Thoracic aorta (tissue), 2 donors: Measurements from ENCODE around the gene B9D2. TPM values are rescaled to one million over a fixed set of nuclear protein-coding genes. Genes with fewer than 3 reads are reported as not detected.

ENCODE experiments used
- ATAC-seq: fragments of 150-250 bp; one replicate; pipeline ENCODE4 v1.8.0; 2017; ENCODE audit warnings: low read depth; ENCODE audit not compliant: insufficient number of reproducible peaks, low FRiP score
- DNase-seq: peaks from one replicate; pipeline ENCODE4 v3.0.0-alpha.2; 2020; ENCODE audit warnings: low spot score
- H3K27ac ChIP-seq, 2 donors: fragments of 200-600 bp; sonication (generic); 1 replicate in 1 of 2; 2 replicates in 1 of 2; pipeline ENCODE4 v1.5.1; 2016; ENCODE audit warnings: mild to moderate bottlenecking in 2 of 2, moderate library complexity in 2 of 2
- H3K27me3 ChIP-seq: fragments of 200-600 bp; sonication (generic); replicated peaks from 2 replicates; pipeline ENCODE4 v1.6.0; 2016; ENCODE audit warnings: mild to moderate bottlenecking; ENCODE audit not compliant: insufficient read depth
- H3K36me3 ChIP-seq: fragments of 200-600 bp; sonication (generic); one replicate; pipeline ENCODE4 v1.5.1; 2016
- H3K4me1 ChIP-seq, 2 donors: fragments of 200-600 bp; sonication (generic); 1 replicate in 1 of 2; 2 replicates in 1 of 2; pipeline versions ENCODE4 v1.5.1 to v1.6.0; 2016; ENCODE audit warnings: low read depth in 2 of 2, mild to moderate bottlenecking in 1 of 2; ENCODE audit not compliant: control insufficient read depth in 1 of 2
- H3K4me3 ChIP-seq: fragments of 200-600 bp; sonication (generic); 2 replicates; pipeline ENCODE4 v1.5.1; 2016; ENCODE audit warnings: mild to moderate bottlenecking
- H3K9me3 ChIP-seq: fragments of 200-600 bp; sonication (generic); 2 replicates; pipeline ENCODE4 v1.5.1; 2016
- CTCF ChIP-seq: fragments of 200-600 bp; sonication (generic); IDR thresholded peaks from one replicate; pipeline ENCODE4 v1.5.1; 2019; ENCODE audit warnings: antibody characterized with exemption
- total RNA-seq, 2 donors: library from RNA; depleted of rRNA; stranded (reverse); fragments of >200 nt; gene quantifications; one replicate each; pipeline versions ENCODE4 v1.1.0 to v1.2.3, GENCODE V29; 2016

B9D2 gene
- total RNA-seq, 2 donors from 2014 or later: 1.2 to 4.0 TPM

- peak overlapping the region; percentile 96 to 99 for H3K27ac ChIP-seq
- no peaks in the 10 kb centered on the region for H3K9me3 ChIP-seq
- DNase-seq (no peak), ATAC-seq (no peak)
- peaks cover 18% of the 10 kb centered on the region for H3K36me3 ChIP-seq
- no peaks in the 10 kb centered on the region for H3K27me3 ChIP-seq
- TF ChIP-seq CTCF: no peak
- H3K4me1 ChIP-seq: peaks cover 35 to 47% of the 10 kb centered on the region in 2 donors
- H3K4me3 ChIP-seq: peak overlapping the region; percentile 46
These were observed 36.3 kb downstream of the B9D2 start for GRCh38 chr19:41327576-41328156.

- peaks cover 16% of the 10 kb centered on the region for H3K36me3 ChIP-seq
- H3K4me1 ChIP-seq: peaks cover 40 to 52% of the 10 kb centered on the region in 2 donors
- H3K9me3 ChIP-seq: no peaks in the 10 kb centered on the region
- DNase-seq (no peak), ATAC-seq (no peak)
- no peak for TF ChIP-seq CTCF
- peak overlapping the region; percentile 46 for H3K4me3 ChIP-seq
- no peaks in the 10 kb centered on the region for H3K27me3 ChIP-seq
- H3K27ac ChIP-seq: peak overlapping the region; percentile 96 to 99
These were observed 36.8 kb downstream of the B9D2 start for GRCh38 chr19:41327076-41327575.

GRCh38 chr19:41325947-41326706 lies 37.8 kb downstream of the B9D2 start:
- H3K27ac ChIP-seq: peak overlapping the region; percentile 96 to 99
- ATAC-seq: no peak
- no peak for DNase-seq
- H3K27me3 ChIP-seq: no peaks in the 10 kb centered on the region
- H3K9me3 ChIP-seq: no peaks in the 10 kb centered on the region
- H3K4me3 ChIP-seq: peak overlapping the region; percentile 57
- H3K4me1 ChIP-seq: peaks cover 41 to 59% of the 10 kb centered on the region in 2 donors
- no peak for TF ChIP-seq CTCF
- peaks cover 9% of the 10 kb centered on the region for H3K36me3 ChIP-seq

- Histone ChIP-seq H3K27ac (peak overlapping the region; percentile 96 to 99), H3K9me3 (no peaks in the 10 kb centered on the region), H3K27me3 (no peaks in the 10 kb centered on the region), H3K36me3 (peaks cover 13% of the 10 kb centered on the region), H3K4me3 (peak overlapping the region; percentile 57), H3K4me1 (peaks cover 41 to 59% of the 10 kb centered on the region in 2 donors)
- no peak for ATAC-seq
- no peak for DNase-seq
- TF ChIP-seq CTCF: no peak
These were observed 38.4 kb downstream of the B9D2 start for GRCh38 chr19:41325640-41325946.

- peaks cover 41 to 59% of the 10 kb centered on the region in 2 donors for H3K4me1 ChIP-seq
These were observed 38.9 kb downstream of the B9D2 start for GRCh38 chr19:41324921-41325639.

More at GRCh38 chr19:41324921-41325639, 38.9 kb downstream of the B9D2 start:
- H3K27me3 ChIP-seq: no peaks in the 10 kb centered on the region
- peak; percentile 66 for DNase-seq
- peak overlapping the region; percentile 57 for H3K4me3 ChIP-seq
- H3K9me3 ChIP-seq: no peaks in the 10 kb centered on the region
- no peak for TF ChIP-seq CTCF
- ATAC-seq: no peak
- peak overlapping the region; percentile 96 to 99 for H3K27ac ChIP-seq
- peaks cover 16% of the 10 kb centered on the region for H3K36me3 ChIP-seq
